Measurements from ENCODE around the gene IL6. TPM values are rescaled to one million over a fixed set of nuclear protein-coding genes. Genes with fewer than 3 reads are reported as not detected.

Gene IL6
- total RNA-seq, 1 experiment from 2014 or later: 0.85 TPM

DNA sequence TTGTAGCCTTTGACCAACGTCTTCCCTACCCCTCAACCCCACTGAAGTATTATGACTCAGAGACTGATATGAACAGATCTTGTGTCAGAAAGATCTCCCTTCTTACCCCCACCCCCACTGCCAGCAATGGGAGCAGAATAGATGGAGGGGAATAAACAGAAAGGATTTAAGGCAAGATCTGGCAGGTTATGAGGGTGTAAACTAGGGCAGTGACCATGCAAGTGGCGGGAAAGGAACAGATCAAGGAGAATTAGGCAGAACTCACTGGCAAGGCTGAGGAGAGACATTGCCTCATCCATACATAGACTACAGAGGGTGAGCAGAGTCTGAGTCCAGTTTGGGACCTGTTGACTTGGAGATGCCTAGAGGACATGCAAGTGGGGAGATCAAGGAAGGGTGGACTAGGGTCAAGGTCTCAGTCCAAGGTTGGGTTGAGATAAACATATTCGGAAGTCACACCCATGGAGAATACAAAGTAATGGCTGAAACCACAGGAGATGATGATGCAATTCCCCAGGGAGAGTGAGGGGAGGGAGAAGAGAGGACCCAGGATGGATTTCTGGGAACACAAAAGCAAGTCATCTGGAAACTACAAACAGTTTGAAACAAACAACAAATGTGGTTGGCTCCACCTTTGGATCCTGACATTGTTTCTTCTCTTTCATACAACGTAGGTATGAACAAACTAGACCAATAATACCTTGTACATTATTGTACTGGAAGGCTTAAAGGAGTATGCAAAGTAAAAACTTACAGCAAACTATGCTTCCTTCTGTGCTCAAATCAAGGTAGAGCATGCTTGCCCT lies 44.9 kb upstream of the IL6 start:
- Histone ChIP-seq H3K4me2 (ENCODE audit: insufficient read depth, insufficient read length, low read length) (no peak overlapping the region), H4K20me1 (ENCODE audit: control insufficient read depth, insufficient read depth, insufficient read length) (no peaks in the 10 kb centered on the region), H3T11ph (ENCODE audit: low read length) (no peak overlapping the region), H4K5ac (ENCODE audit: insufficient read length, low read depth, low read length) (no peak overlapping the region), H3K79me2 (ENCODE audit: insufficient read depth, low read length) (no peaks in the 10 kb centered on the region), H3K4ac (ENCODE audit: low read depth, low read length) (no peak overlapping the region), H2BK5ac (ENCODE audit: insufficient read length, low read length) (no peak overlapping the region), H2BK120ac (ENCODE audit: low read depth, low read length, poor library complexity, severe bottlenecking) (no peak overlapping the region), H3K9me3 (ENCODE audit: control insufficient read depth, low read depth, low read length) (no peaks in the 10 kb centered on the region), H3K4me1 (ENCODE audit: insufficient read depth, low read length) (peaks cover 2% of the 10 kb centered on the region; the same call in 1 of the 2 replicates), H3K23ac (ENCODE audit: insufficient read length, low read depth, low read length) (no peak overlapping the region), H2BK15ac (ENCODE audit: low read depth, low read length) (no peak overlapping the region), H3K14ac (ENCODE audit: insufficient read depth, low read length) (no peak overlapping the region), H3K27me3 (ENCODE audit: insufficient read depth, low read length) (no peaks in the 10 kb centered on the region), H2AFZ (ENCODE audit: low read length) (no peak overlapping the region), H3K9ac (ENCODE audit: extremely low read depth, insufficient read length, low read length) (no peak overlapping the region), H4K91ac (ENCODE audit: insufficient read length, low read depth, low read length) (no peak overlapping the region), H3K23me2 (ENCODE audit: insufficient read length, low read depth, low read length, poor library complexity, severe bottlenecking) (no peaks in the 10 kb centered on the region), H2BK12ac (ENCODE audit: insufficient read length, low read depth, low read length) (no peak overlapping the region), H3K27ac (ENCODE audit: insufficient read length, low read depth, low read length) (no peak overlapping the region), H4K8ac (replicated peaks; ENCODE audit: insufficient read length, low read depth, low read length) (no peak overlapping the region), H2AK5ac (ENCODE audit: insufficient read length, low read length) (no peak overlapping the region), H3K18ac (ENCODE audit: insufficient read length, low read depth, low read length) (no peak overlapping the region), H2BK20ac (ENCODE audit: low read depth, low read length, poor library complexity, severe bottlenecking) (no peak overlapping the region), H3K56ac (ENCODE audit: insufficient read length, low read depth, low read length) (no peak overlapping the region), H3K79me1 (ENCODE audit: insufficient read depth, low read depth, low read length, poor library complexity, severe bottlenecking) (no peaks in the 10 kb centered on the region)
- H3K27ac Mint-ChIP-seq: no peak overlapping the region
- TF ChIP-seq, protein P1, sequence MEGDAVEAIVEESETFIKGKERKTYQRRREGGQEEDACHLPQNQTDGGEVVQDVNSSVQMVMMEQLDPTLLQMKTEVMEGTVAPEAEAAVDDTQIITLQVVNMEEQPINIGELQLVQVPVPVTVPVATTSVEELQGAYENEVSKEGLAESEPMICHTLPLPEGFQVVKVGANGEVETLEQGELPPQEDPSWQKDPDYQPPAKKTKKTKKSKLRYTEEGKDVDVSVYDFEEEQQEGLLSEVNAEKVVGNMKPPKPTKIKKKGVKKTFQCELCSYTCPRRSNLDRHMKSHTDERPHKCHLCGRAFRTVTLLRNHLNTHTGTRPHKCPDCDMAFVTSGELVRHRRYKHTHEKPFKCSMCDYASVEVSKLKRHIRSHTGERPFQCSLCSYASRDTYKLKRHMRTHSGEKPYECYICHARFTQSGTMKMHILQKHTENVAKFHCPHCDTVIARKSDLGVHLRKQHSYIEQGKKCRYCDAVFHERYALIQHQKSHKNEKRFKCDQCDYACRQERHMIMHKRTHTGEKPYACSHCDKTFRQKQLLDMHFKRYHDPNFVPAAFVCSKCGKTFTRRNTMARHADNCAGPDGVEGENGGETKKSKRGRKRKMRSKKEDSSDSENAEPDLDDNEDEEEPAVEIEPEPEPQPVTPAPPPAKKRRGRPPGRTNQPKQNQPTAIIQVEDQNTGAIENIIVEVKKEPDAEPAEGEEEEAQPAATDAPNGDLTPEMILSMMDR (conservative IDR thresholded peaks at IDR 0.05): no peak
- DNase-seq: no peak
- H3K36me3 Mint-ChIP-seq (ENCODE audit: insufficient read depth in 1 of 3, low read depth in 3 of 3): peaks cover 0 to 2% (median 0%) of the 10 kb centered on the region in 3 experiments; a peak in 1 of 7 replicates
- peaks cover 0 to 2% of the 10 kb centered on the region in 2 experiments; a peak in 1 of 4 replicates for H3K4me1 Mint-ChIP-seq
- no CpG with 5 or more reads among the region's 4 CpGs for WGBS (ENCODE audit: extremely low coverage, insufficient read length, low lambda C conversion rate)
- no peak overlapping the region for H3K4me3 Mint-ChIP-seq
- no peaks in the 10 kb centered on the region for H3K27me3 Mint-ChIP-seq (ENCODE audit: low read depth)
- H3K9me3 Mint-ChIP-seq: no peaks in the 10 kb centered on the region

All from H9 (cell line).